HTR-8/SVneo (cell line): ENCODE data around the gene HTR6.
A peak's percentile ranks its signal among the peaks of the same experiment; 100 is the strongest.

Source experiments
- DNase-seq: peaks from one replicate; pipeline ENCODE4 v3.0.0; 2011; ENCODE audit warnings: low spot score, mixed read lengths; ENCODE audit not compliant: insufficient read length
- FAIRE-seq: peaks from 2 replicates; lab custom pipeline; 2011; peaks lifted over from hg19 to GRCh38; lab: Jason Lieb, UNC

The HTR6 gene

GRCh38 chr1:19709260-19709793 is 44.7 kb downstream of the HTR6 start:
- DNase-seq (no peak), FAIRE-seq (no peak)

GRCh38 chr1:19710825-19711611 is 46.3 kb downstream of the HTR6 start:
- FAIRE-seq, result no peak
- DNase-seq, result no peak

GRCh38 chr1:19712928-19713327 is 48.3 kb downstream of the HTR6 start:
- no peak for DNase-seq
- FAIRE-seq, result no peak

- FAIRE-seq, result no peak
- DNase-seq, result peak; percentile 92
Measured at GRCh38 chr1:19715334-19716203, 50.9 kb downstream of the HTR6 start.

GRCh38 chr1:19717467-19717866 is 52.8 kb downstream of the HTR6 start:
- FAIRE-seq, result no peak
- DNase-seq, result no peak

- DNase-seq (no peak), FAIRE-seq (no peak)
Measured at GRCh38 chr1:19720174-19720573, 55.5 kb downstream of the HTR6 start.

GRCh38 chr1:19720973-19721372 is 56.3 kb downstream of the HTR6 start:
- DNase-seq (no peak), FAIRE-seq (no peak)

GRCh38 chr1:19723874-19724273 is 59.2 kb downstream of the HTR6 start:
- FAIRE-seq (no peak), DNase-seq (no peak)

- FAIRE-seq, result no peak
- no peak for DNase-seq
Measured at GRCh38 chr1:19725606-19726005, 60.9 kb downstream of the HTR6 start.

- no peak for FAIRE-seq
- DNase-seq, result no peak
Measured at GRCh38 chr1:19728413-19729145, 63.9 kb downstream of the HTR6 start.

GRCh38 chr1:19730232-19730631 is 65.6 kb downstream of the HTR6 start:
- FAIRE-seq (no peak), DNase-seq (no peak)
